Karpas-422 (cell line): ENCODE results near the gene HEPHL1. TPM values are rescaled to one million over a fixed set of nuclear protein-coding genes. Genes with fewer than 3 reads are reported as not detected.

Experiments
- small RNA-seq: library from RNA; depleted of rRNA; stranded (forward); fragments of <200 nt; gene quantifications from one replicate; pipeline ENCODE3, GENCODE V24; 2014
- total RNA-seq: library from RNA; depleted of rRNA; stranded (reverse); fragments of >200 nt; shearing (Covaris generic); gene quantifications from 2 replicates; pipeline ENCODE4 v1.2.3, GENCODE V29; 2014; ENCODE audit warnings: low replicate concordance; rRNA removed

Gene HEPHL1
- total RNA-seq, 1 experiment from 2014 or later = not detected

Small RNA genes lying within 50 kb of the gene (small RNA-seq; reads per million reads assigned to genes)
- gene AP002795.1 = not detected

Other genes starting within 250 kb of the HEPHL1 start
- 62.0 and 77.4 TPM in 2 replicates for gene MED17, start 237.1 kb upstream of the HEPHL1 start, total RNA-seq
- gene VSTM5, start 170.7 kb upstream of the HEPHL1 start, total RNA-seq = not detected in 2 replicates
- 15.4 and 17.0 TPM in 2 replicates for gene PANX1, start 107.5 kb downstream of the HEPHL1 start, total RNA-seq